Trophoblast cell (in vitro differentiated cells and primary cell): ENCODE measurements around the gene KCNJ11.

Source experiments
- DNase-seq, 2 donors: peaks; one replicate each; pipeline ENCODE4 v3.0.0-alpha.2; 2016
- H2AFZ ChIP-seq: 2 replicates; pipeline ENCODE4 v1.6.1; 2013; ENCODE audit warnings: low read length, moderate library complexity, mild to moderate bottlenecking; ENCODE audit not compliant: insufficient read depth, poor library complexity
- H2AK5ac ChIP-seq: 2 replicates; pipeline ENCODE4 v1.6.1; 2013; ENCODE audit warnings: mild to moderate bottlenecking, low read length
- H2BK120ac ChIP-seq: 2 replicates; pipeline ENCODE4 v1.6.1; 2013; ENCODE audit warnings: low read length, mild to moderate bottlenecking, moderate library complexity; ENCODE audit not compliant: insufficient read depth, poor library complexity
- H2BK12ac ChIP-seq: 2 replicates; pipeline ENCODE4 v1.6.1; 2013; ENCODE audit warnings: mild to moderate bottlenecking, low read length, moderate library complexity
- H2BK5ac ChIP-seq: 2 replicates; pipeline ENCODE4 v1.6.1; 2013; ENCODE audit warnings: low read length, low read depth, moderate library complexity, mild to moderate bottlenecking; ENCODE audit not compliant: poor library complexity
- H3K14ac ChIP-seq: 2 replicates; pipeline ENCODE4 v1.6.1; 2013; ENCODE audit warnings: mild to moderate bottlenecking, low read length
- H3K18ac ChIP-seq: 2 replicates; pipeline ENCODE4 v1.6.1; 2013; ENCODE audit warnings: mild to moderate bottlenecking, low read length
- H3K23ac ChIP-seq: 2 replicates; pipeline ENCODE4 v1.6.1; 2013; ENCODE audit warnings: low read length
- H3K27ac ChIP-seq: 2 replicates; pipeline ENCODE4 v1.5.1; 2013; ENCODE audit warnings: low read depth, mild to moderate bottlenecking, inconsistent platforms, low read length, moderate library complexity
- H3K27me3 ChIP-seq: 2 replicates; pipeline ENCODE4 v1.6.1; 2013; ENCODE audit warnings: inconsistent platforms, mild to moderate bottlenecking, low read length, moderate library complexity; ENCODE audit not compliant: insufficient read depth
- H3K36me3 ChIP-seq, 2 experiments: 1 replicate in 1 of 2; 2 replicates in 1 of 2; pipeline ENCODE4 v1.6.1; 2013; ENCODE audit warnings: low read length in 2 of 2, mild to moderate bottlenecking in 2 of 2, moderate library complexity in 1 of 2; ENCODE audit not compliant: insufficient read depth in 2 of 2, control insufficient read depth in 1 of 2
- H3K4ac ChIP-seq: 2 replicates; pipeline ENCODE4 v1.6.1; 2013; ENCODE audit warnings: low read depth, mild to moderate bottlenecking, low read length, moderate library complexity
- H3K4me1 ChIP-seq, 2 experiments: 1 replicate in 1 of 2; 2 replicates in 1 of 2; pipeline ENCODE4 v1.6.1; 2013; ENCODE audit warnings: low read length in 2 of 2, mild to moderate bottlenecking in 2 of 2, moderate library complexity in 1 of 2; ENCODE audit not compliant: insufficient read depth in 2 of 2, control insufficient read depth in 1 of 2
- H3K4me2 ChIP-seq: 2 replicates; pipeline ENCODE4 v1.6.1; 2013; ENCODE audit warnings: inconsistent platforms, mild to moderate bottlenecking, low read length, moderate library complexity
- H3K4me3 ChIP-seq: 2 replicates; pipeline ENCODE4 v1.5.1; 2013; ENCODE audit warnings: mild to moderate bottlenecking, low read depth, low read length, inconsistent platforms
- H3K79me1 ChIP-seq: one replicate; pipeline ENCODE4 v1.6.1; 2013; ENCODE audit warnings: low read length
- H3K79me2 ChIP-seq: 2 replicates; pipeline ENCODE4 v1.6.1; 2013; ENCODE audit warnings: low read length, mild to moderate bottlenecking; ENCODE audit not compliant: control insufficient read depth, insufficient read depth, poor library complexity
- H3K9ac ChIP-seq: 2 replicates; pipeline ENCODE4 v1.6.1; 2013; ENCODE audit warnings: mild to moderate bottlenecking, low read length
- H3K9me3 ChIP-seq: 2 replicates; pipeline ENCODE4 v1.6.1; 2013; ENCODE audit warnings: low read depth, mild to moderate bottlenecking, control low read depth, inconsistent platforms, low read length; ENCODE audit not compliant: insufficient read depth
- H4K12ac ChIP-seq: 2 replicates; pipeline ENCODE4 v1.6.1; 2013; ENCODE audit warnings: low read depth, mild to moderate bottlenecking, low read length, moderate library complexity
- H4K8ac ChIP-seq: 2 replicates; pipeline ENCODE4 v1.6.1; 2013; ENCODE audit warnings: low read depth, mild to moderate bottlenecking, low read length, moderate library complexity
- H4K91ac ChIP-seq: one replicate; pipeline ENCODE4 v1.6.1; 2013; ENCODE audit warnings: low read depth, mild to moderate bottlenecking, low read length, moderate library complexity
- WGBS: extraction: QIAGEN DNeasy Blood & Tissue Kit; methylation state at CpG from one replicate; pipeline ENCODE4 v1.1.7; 2013; ENCODE audit warnings: missing lambda C conversion rate; ENCODE audit not compliant: insufficient read length, insufficient coverage; ENCODE audit errors: extremely low coverage; 5-methylcytosine and 5-hydroxymethylcytosine counted together

The KCNJ11 gene

DNA sequence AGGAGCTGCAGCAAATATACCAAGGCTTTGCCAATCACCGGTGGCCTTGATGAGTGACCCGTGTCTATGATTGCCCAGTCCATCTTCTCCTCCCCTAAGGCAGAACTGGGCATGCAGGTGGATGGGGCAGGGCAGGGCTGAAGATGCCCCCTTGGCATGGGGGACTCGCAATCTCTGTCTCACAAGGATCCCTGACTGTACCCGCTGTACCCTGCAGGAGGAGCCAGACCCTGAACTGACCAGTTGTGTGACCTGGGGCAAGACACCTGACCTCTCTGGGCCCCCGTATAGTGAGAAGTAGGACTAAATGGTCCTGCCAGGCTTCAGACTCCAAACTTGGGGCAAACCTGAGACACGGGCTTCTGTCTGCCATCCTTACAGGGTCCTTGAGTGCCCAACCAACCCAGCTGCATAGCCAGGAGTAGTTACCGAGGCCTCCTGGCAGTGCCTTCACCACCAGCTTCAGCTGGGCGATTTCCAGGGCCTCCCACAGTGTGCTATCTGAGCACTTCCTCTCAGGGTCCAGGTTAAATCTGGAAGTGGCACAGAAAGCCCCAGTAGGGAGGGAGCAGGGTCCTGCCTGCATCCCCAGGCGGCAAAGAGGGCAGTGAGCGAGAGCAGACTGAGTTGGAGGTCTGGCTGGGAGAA lies 6.4 kb upstream of the KCNJ11 start:
- H3K4me3 ChIP-seq: no peak overlapping the region
- no peaks in the 10 kb centered on the region for H3K79me2 ChIP-seq
- no peaks in the 10 kb centered on the region for H3K9me3 ChIP-seq
- H3K27me3 ChIP-seq: no peaks in the 10 kb centered on the region
- no peak overlapping the region for H3K4me2 ChIP-seq
- H3K23ac ChIP-seq: no peak overlapping the region
- H3K36me3 ChIP-seq: no peaks in the 10 kb centered on the region
- H3K4me1 ChIP-seq: peaks cover 0 to 4% of the 10 kb centered on the region in 2 experiments
- no peak overlapping the region for H3K4ac ChIP-seq
- H2AK5ac ChIP-seq: no peak overlapping the region
- H4K8ac ChIP-seq: no peak overlapping the region
- no peak overlapping the region for H3K9ac ChIP-seq
- no peaks in the 10 kb centered on the region for H3K79me1 ChIP-seq
- H2BK120ac ChIP-seq: no peak overlapping the region
- no peak overlapping the region for H2BK5ac ChIP-seq
- no peak overlapping the region for H2AFZ ChIP-seq
- DNase-seq: no peak
- no CpG with 5 or more reads among the region's 10 CpGs for WGBS
- no peak overlapping the region for H2BK12ac ChIP-seq
- no peak overlapping the region for H4K12ac ChIP-seq
- H4K91ac ChIP-seq: no peak overlapping the region
- H3K18ac ChIP-seq: no peak overlapping the region
- H3K27ac ChIP-seq: no peak overlapping the region
- no peak overlapping the region for H3K14ac ChIP-seq

DNA sequence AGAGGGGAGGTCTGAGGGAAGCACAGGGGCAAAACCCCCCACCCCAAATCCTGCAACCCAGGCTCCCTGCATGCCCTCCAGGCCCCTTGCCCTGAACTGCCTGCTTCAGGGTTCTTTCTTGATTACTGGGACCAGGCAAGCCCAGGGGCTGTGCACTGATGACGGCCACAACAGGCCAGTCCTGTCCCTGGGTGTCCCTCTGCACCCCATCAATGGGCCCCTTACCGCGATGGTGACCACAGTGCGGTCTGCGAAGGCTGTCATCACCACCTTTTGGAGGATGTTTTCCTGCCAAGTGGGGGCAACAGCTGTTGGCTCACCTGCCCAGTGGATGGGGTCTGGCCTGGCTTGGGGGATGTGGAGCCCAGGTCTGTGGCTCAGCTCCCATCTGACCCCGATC lies 5.0 kb upstream of the KCNJ11 start:
- DNase-seq: no peak
- H2AK5ac ChIP-seq: no peak overlapping the region

DNA sequence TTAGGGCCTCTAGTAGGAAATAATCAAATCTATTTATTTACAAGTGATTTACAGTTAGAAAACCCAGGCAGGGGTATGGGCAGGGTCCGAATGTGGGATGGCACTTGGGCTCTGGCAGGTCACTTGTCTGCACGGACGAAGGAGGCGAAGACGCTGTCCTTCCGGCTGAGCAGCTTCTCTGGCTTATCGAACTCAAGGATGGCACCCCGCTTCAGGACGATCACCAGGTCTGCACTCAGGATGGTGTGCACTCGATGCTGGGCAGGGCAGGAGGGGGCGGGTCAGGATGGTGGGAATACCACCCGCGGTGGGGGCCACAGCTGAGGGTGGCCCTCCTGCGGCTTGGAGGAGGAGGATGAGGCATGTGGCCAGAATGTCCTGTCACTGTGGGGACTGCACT lies 4.4 kb upstream of the KCNJ11 start:
- H4K91ac ChIP-seq: no peak overlapping the region
- H3K36me3 ChIP-seq: no peaks in the 10 kb centered on the region
- H3K4me2 ChIP-seq: no peak overlapping the region
- no peak overlapping the region for H2BK12ac ChIP-seq
- H2BK5ac ChIP-seq: no peak overlapping the region
- H2AFZ ChIP-seq: no peak overlapping the region
- no peak for DNase-seq
- no peak overlapping the region for H3K9ac ChIP-seq
- H2BK120ac ChIP-seq: no peak overlapping the region
- no peaks in the 10 kb centered on the region for H3K79me2 ChIP-seq
- no peaks in the 10 kb centered on the region for H3K79me1 ChIP-seq
- no peak overlapping the region for H3K27ac ChIP-seq
- no peak overlapping the region for H2AK5ac ChIP-seq
- no peak overlapping the region for H3K18ac ChIP-seq
- H3K23ac ChIP-seq: no peak overlapping the region
- no peak overlapping the region for H3K14ac ChIP-seq
- no peak overlapping the region for H3K4me3 ChIP-seq
- H4K12ac ChIP-seq: no peak overlapping the region
- peaks cover 2 to 11% of the 10 kb centered on the region in 2 experiments for H3K4me1 ChIP-seq
- no peak overlapping the region for H4K8ac ChIP-seq
- WGBS: no CpG with 5 or more reads among the region's 14 CpGs
- no peaks in the 10 kb centered on the region for H3K27me3 ChIP-seq
- H3K4ac ChIP-seq: no peak overlapping the region
- H3K9me3 ChIP-seq: no peaks in the 10 kb centered on the region

More for the DNA sequence above, 5.0 kb upstream of the KCNJ11 start:
- WGBS: no CpG with 5 or more reads among the region's 6 CpGs
- no peak overlapping the region for H3K4ac ChIP-seq
- H3K23ac ChIP-seq: no peak overlapping the region
- no peak overlapping the region for H4K8ac ChIP-seq
- H2AFZ ChIP-seq: no peak overlapping the region
- no peak overlapping the region for H3K9ac ChIP-seq
- no peak overlapping the region for H2BK120ac ChIP-seq
- no peak overlapping the region for H2BK12ac ChIP-seq
- no peaks in the 10 kb centered on the region for H3K9me3 ChIP-seq
- H3K4me1 ChIP-seq: peaks cover 2 to 11% of the 10 kb centered on the region in 2 experiments
- H3K14ac ChIP-seq: no peak overlapping the region
- no peak overlapping the region for H4K91ac ChIP-seq
- H3K4me2 ChIP-seq: no peak overlapping the region
- no peak overlapping the region for H3K18ac ChIP-seq
- no peak overlapping the region for H4K12ac ChIP-seq
- H3K79me2 ChIP-seq: no peaks in the 10 kb centered on the region
- no peak overlapping the region for H3K4me3 ChIP-seq
- no peak overlapping the region for H2BK5ac ChIP-seq
- H3K36me3 ChIP-seq: no peaks in the 10 kb centered on the region
- H3K79me1 ChIP-seq: no peaks in the 10 kb centered on the region
- H3K27me3 ChIP-seq: no peaks in the 10 kb centered on the region
- no peak overlapping the region for H3K27ac ChIP-seq

DNA sequence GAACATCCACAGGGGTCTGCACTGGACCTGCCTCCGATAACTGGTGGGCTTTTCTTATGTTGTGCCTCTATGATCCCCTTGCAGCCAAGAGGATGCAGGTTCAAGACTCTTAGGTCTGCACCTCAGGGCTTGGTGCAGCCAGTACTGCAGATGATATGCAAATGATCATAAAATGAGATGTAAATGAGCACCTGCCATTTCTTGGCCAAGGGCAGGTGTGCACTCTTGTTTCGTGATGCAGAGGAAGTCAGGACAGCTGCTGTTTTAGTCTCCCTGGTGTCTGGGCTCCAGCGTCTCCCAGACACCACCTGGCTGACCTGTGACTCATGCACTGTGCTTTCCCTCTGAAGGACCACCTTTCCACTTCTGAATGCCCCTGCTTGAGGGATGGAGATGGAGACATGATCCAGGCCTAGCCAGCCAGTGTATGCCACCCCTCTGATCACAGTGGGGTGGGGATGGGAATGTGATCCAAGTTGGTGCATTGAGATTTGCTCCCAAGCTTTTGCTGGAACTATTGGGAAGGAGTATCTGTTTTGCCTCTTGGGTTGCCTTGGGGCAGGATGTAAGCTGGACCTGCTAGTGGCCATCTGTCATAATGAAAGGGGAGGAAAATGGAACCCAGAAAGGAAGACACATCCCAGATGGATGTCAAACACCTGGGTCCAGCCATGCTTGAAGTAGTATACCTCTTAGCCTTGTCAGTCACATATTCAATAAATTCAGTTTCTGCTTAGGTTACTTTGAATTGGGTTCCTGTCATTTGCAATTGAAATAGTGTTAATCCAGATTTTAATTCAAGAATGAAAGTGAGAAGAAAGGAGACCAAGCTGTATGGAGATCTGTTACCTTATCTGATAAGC lies 3.3 kb upstream of the KCNJ11 start:
- Histone ChIP-seq H3K4me2 (no peak overlapping the region), H4K12ac (no peak overlapping the region), H2BK5ac (no peak overlapping the region), H2BK12ac (no peak overlapping the region), H3K27ac (no peak overlapping the region), H4K91ac (no peak overlapping the region), H3K79me2 (no peaks in the 10 kb centered on the region), H4K8ac (no peak overlapping the region), H2BK120ac (no peak overlapping the region), H3K14ac (no peak overlapping the region), H3K4me3 (no peak overlapping the region), H2AFZ (no peak overlapping the region), H3K27me3 (no peaks in the 10 kb centered on the region), H3K9ac (no peak overlapping the region), H3K9me3 (peaks cover 5% of the 10 kb centered on the region), H3K18ac (no peak overlapping the region), H3K23ac (no peak overlapping the region), H2AK5ac (no peak overlapping the region), H3K4me1 (peaks cover 2 to 11% of the 10 kb centered on the region in 2 experiments), H3K4ac (no peak overlapping the region), H3K36me3 (no peaks in the 10 kb centered on the region), H3K79me1 (no peaks in the 10 kb centered on the region)
- WGBS: no CpG with 5 or more reads among the region's 3 CpGs
- no peak for DNase-seq
